Subcutaneous adipose tissue (tissue), 4 donors: Measurements from ENCODE around the gene IFRD2. TPM values are rescaled to one million over a fixed set of nuclear protein-coding genes. Genes with fewer than 3 reads are reported as not detected.

Source experiments
- total RNA-seq, 4 donors: library from RNA; depleted of rRNA; stranded (reverse); fragments of >200 nt; gene quantifications; one replicate each; pipeline ENCODE4 v1.1.0, GENCODE V29; 2016
- TF ChIP-seq, protein P1 (sequence below): fragments of 450-650 bp; IDR thresholded peaks from one replicate; pipeline ENCODE4 v1.5.1; 2016; ENCODE audit warnings: low read depth, mild to moderate bottlenecking, control low read depth, antibody characterized with exemption, moderate library complexity

IFRD2 gene
- total RNA-seq, 4 donors from 2014 or later, result 31.6 to 56.4 (median 52.2) TPM

DNA sequence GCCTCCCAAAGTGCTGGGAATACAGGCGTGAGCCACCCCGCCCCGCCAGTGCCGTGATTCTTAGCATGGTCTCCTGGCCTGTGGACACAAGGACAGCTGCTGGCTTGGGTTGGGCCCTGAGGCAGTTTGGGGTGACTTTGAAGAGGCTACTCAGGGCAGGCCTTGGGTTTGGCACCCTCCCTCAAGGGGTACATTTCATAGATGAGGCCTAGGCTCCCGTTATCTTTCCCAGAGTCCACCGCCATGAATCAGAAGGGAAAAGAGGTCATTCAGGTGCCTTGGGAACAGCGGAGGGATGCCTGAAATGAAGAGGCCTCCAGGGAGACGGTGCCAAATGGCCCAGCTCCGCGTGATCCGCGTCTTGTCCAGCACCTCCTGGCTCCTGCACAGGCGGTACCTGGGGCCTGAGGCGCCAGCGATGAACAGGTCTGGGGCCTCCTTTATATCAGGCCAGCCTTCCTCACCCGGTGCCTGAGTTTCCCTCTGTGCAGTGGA, 46.9 kb downstream of the IFRD2 start:
- TF ChIP-seq, protein P1, sequence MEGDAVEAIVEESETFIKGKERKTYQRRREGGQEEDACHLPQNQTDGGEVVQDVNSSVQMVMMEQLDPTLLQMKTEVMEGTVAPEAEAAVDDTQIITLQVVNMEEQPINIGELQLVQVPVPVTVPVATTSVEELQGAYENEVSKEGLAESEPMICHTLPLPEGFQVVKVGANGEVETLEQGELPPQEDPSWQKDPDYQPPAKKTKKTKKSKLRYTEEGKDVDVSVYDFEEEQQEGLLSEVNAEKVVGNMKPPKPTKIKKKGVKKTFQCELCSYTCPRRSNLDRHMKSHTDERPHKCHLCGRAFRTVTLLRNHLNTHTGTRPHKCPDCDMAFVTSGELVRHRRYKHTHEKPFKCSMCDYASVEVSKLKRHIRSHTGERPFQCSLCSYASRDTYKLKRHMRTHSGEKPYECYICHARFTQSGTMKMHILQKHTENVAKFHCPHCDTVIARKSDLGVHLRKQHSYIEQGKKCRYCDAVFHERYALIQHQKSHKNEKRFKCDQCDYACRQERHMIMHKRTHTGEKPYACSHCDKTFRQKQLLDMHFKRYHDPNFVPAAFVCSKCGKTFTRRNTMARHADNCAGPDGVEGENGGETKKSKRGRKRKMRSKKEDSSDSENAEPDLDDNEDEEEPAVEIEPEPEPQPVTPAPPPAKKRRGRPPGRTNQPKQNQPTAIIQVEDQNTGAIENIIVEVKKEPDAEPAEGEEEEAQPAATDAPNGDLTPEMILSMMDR, result no peak

DNA sequence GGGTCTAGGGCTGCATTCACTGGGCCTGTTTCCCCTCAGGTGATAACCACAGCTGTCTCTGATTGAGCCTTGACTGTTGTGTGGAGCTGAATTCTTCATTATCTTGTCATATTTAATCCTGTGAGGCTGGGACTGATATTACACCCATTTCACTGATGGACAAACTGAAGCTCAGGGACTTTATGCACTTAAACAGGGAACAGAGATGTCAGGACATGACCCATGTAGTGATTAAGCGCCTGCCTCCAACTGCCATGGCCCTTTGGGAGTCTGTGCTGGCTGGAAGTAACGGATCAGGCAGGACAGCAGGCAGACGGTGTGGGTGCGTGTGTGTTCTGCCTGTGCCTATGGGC, 48.7 kb downstream of the IFRD2 start:
- TF ChIP-seq, protein P1, result no peak

DNA sequence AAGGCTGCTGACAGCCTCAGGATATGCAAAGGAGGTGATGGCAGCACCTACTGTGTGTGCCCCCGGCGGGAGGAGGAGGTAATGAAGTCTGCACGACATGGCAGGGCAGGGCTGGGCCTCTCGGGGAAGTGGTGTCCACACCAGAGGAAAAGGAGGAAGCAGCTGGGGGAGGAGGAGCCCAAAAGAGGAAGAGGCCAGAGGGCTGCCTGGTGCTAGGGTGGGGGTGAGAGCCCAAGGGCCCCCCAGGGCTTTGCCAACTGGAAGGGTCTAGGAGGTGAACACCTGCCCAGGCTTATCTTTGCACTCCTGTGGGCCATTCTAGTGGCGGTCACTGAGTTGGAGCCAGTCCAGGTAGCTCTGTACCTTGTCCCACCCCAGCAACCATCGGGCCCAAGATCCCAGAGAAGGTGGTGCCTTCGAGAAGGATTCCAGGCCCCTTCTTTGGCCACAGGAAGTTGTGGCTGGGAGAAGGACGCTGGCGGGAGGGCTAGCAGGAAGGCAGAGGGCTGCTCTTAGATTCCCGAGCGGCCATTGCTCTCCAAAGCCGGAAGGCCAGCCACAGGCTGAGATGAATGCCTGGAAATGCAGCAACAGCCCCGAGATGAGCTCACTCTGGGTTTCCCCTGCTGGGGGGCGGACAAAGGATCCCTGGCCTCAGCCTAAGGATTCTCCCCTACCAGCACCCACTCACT, 49.2 kb downstream of the IFRD2 start:
- TF ChIP-seq, protein P1, result no peak

DNA sequence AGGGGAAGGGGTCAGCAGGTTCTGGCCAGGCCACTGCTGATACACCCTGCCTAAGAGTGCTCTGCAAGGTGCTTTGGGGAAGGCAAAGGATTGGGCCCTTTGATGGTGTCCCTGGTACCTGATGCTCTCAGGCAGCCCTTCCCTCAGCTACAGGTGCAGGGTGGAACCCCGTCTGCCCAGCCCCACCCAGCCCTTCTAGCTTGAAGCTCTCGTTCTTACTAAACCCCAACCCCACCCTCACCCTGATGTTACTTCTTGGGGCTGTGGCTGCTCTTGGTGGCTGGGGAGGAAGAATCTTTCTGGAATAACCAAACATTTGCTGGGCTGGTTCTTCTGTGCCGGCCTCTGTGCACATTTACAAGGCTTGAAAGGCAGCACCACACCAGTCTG, 49.9 kb downstream of the IFRD2 start:
- TF ChIP-seq, protein P1, result no peak

DNA sequence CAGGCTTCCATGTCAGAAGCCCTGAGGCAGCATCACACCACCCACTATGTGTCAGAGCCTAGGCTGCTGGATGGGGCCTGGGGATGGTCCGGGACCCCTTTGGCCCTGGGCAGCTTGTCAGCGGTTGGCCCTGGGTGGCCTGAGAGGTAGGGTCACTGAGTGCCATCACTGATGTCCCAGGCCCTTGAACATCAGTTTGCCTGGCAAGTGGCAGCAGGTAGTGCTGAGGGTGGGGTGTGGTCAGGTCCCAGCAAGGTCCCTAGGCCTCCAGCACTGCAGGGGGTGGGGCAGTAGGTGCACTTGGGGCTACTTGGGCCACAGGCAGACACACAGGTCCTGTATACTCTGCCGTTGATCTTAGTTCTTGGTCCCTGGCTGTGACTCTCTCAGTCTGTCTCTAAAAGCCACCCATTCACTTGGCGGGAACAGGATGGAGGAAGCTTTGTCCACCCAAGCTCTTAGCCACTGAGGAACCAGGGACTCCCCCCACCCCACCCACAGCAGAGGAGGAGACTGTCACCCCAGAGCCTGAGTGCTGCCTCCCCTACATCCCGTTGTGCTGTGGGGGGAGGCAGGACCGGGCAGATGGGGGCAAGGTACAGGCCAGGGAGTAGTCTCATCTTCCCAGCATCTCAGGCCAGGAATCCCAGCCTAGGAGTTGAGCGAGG, 50.4 kb downstream of the IFRD2 start:
- TF ChIP-seq, protein P1, result no peak

DNA sequence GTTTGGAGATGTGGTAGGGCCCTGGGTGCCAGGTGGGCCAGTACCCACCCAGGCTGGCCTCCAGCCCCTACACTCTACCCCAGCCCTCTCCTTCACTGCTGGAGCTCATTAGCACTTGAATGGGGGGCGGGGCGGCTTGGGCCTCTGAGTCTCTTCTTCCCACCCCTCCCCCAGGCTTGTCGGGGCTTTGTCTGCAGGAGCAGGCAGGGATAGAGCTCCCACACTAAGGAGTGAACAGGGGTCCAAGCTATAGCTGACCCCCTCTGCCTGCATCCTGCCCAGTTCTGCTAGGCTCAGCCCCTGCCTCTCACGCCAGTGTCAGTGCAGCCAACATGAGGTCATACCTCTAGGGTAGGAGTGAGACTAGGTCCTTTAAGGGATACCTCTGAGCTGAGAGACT, 51.1 kb downstream of the IFRD2 start:
- TF ChIP-seq, protein P1, result no peak

DNA sequence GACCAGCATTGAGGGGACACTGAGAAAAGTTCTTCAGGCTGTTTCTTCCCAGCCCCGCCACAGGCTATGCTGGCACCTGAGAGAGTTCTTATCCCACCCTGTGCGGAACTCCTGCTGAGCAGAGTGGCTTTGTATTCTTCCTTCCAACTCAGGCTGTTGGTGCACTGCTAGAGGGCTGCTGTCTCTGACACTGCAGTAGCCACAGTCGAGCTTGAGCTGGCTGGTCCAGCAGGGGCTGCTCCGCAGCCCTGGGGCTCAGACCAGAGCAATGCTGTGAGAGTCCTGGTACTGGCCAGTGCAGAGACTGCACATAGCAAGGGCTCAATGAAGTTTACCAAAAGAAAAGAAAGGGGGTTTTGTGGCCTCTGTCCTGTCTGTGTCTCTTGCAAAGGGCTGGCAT, 52.6 kb downstream of the IFRD2 start:
- TF ChIP-seq, protein P1, result no peak
